ENCODE measurements around the gene UBE2E1.

The UBE2E1 gene

GRCh38 chr3:23804441-23805209 is 1.1 kb upstream of the UBE2E1 start:
- DNase-seq (ENCODE audit: low read depth): no peak
- H3K4me3 ChIP-seq (ENCODE audit: control insufficient read depth, low read depth, low read length): no peak overlapping the region
- no peak for TF ChIP-seq CTCF (IDR thresholded peaks at IDR 0.05; ENCODE audit: control insufficient read depth, insufficient read depth, low read depth, low read length, missing control alignments)

GRCh38 chr3:23805210-23805632 is 534 bp upstream of the UBE2E1 start:
- peak overlapping the region; percentile 89 for H3K4me3 ChIP-seq (ENCODE audit: control insufficient read depth, low read depth, low read length)
- no peak for TF ChIP-seq CTCF (IDR thresholded peaks at IDR 0.05; ENCODE audit: control insufficient read depth, insufficient read depth, low read depth, low read length, missing control alignments)
- DNase-seq (ENCODE audit: low read depth): no peak

- no peak for TF ChIP-seq CTCF (IDR thresholded peaks at IDR 0.05; ENCODE audit: control insufficient read depth, insufficient read depth, low read depth, low read length, missing control alignments)
- DNase-seq (ENCODE audit: low read depth): no peak
- H3K4me3 ChIP-seq (ENCODE audit: control insufficient read depth, low read depth, low read length): peak overlapping the region; percentile 89
Measured at GRCh38 chr3:23806534-23807423, 1.0 kb downstream of the UBE2E1 start.

- no peak for DNase-seq (ENCODE audit: low read depth)
- H3K4me3 ChIP-seq (ENCODE audit: control insufficient read depth, low read depth, low read length): peak overlapping the region; percentile 89
- TF ChIP-seq CTCF (IDR thresholded peaks at IDR 0.05; ENCODE audit: control insufficient read depth, insufficient read depth, low read depth, low read length, missing control alignments): no peak
Measured at GRCh38 chr3:23807424-23808015, 1.8 kb downstream of the UBE2E1 start.

- DNase-seq (ENCODE audit: low read depth): no peak
- H3K4me3 ChIP-seq (ENCODE audit: control insufficient read depth, low read depth, low read length): no peak overlapping the region
- no peak for TF ChIP-seq CTCF (IDR thresholded peaks at IDR 0.05; ENCODE audit: control insufficient read depth, insufficient read depth, low read depth, low read length, missing control alignments)
Measured at GRCh38 chr3:23808525-23808924, 2.8 kb downstream of the UBE2E1 start.

- no peak for TF ChIP-seq CTCF (IDR thresholded peaks at IDR 0.05; ENCODE audit: control insufficient read depth, insufficient read depth, low read depth, low read length, missing control alignments)
- DNase-seq (ENCODE audit: low read depth): no peak
- no peak overlapping the region for H3K4me3 ChIP-seq (ENCODE audit: control insufficient read depth, low read depth, low read length)
Measured at GRCh38 chr3:23809294-23809693, 3.5 kb downstream of the UBE2E1 start.
